Cardiac muscle cell (in vitro differentiated cells and primary cell): ENCODE results near the gene CTPS2. TPM values are rescaled to one million over a fixed set of nuclear protein-coding genes. Genes with fewer than 3 reads are reported as not detected.

ENCODE experiments used
- DNase-seq, 2 donors: peaks; one replicate each; pipeline versions ENCODE4 v3.0.0 to v3.0.0-alpha.2; 2010 to 2017; ENCODE audit warnings: low read depth in 1 of 2, low spot score in 1 of 2
- H3K27ac ChIP-seq: fragments of 200-600 bp; sonication (generic); 2 replicates; pipeline ENCODE4 v1.5.1; 2016
- H3K27me3 ChIP-seq: fragments of 200-600 bp; sonication (generic); 2 replicates; pipeline ENCODE4 v1.6.0; 2016; ENCODE audit warnings: control low read depth
- H3K36me3 ChIP-seq: fragments of 200-600 bp; sonication (generic); 2 replicates; pipeline ENCODE4 v1.5.1; 2016; ENCODE audit warnings: control low read depth
- H3K4me1 ChIP-seq: fragments of 200-600 bp; sonication (generic); 2 replicates; pipeline ENCODE4 v1.8.1; 2017; ENCODE audit warnings: low read depth, mild to moderate bottlenecking, mixed run types
- H3K4me3 ChIP-seq: fragments of 200-600 bp; sonication (generic); 2 replicates; pipeline ENCODE4 v1.5.1; 2016; ENCODE audit warnings: mild to moderate bottlenecking
- H3K9me3 ChIP-seq: fragments of 200-600 bp; sonication (generic); 2 replicates; pipeline ENCODE4 v1.5.1; 2017; ENCODE audit warnings: low read depth, mild to moderate bottlenecking, control low read depth
- CTCF ChIP-seq: IDR thresholded peaks from 2 replicates; pipeline ENCODE4 v1.5.1; 2012; ENCODE audit warnings: low read depth, mild to moderate bottlenecking, low read length
- polyA plus RNA-seq: library from polyadenylated mRNA; unstranded; fragments of >200 nt; fragmentation: Nextera tagmentation; extraction: Ambion mirVana; gene quantifications from 2 replicates; pipeline ENCODE4 v1.2.1, GENCODE V29; 2016
- total RNA-seq: library from RNA; depleted of rRNA; stranded (reverse); fragments of >200 nt; gene quantifications from 2 replicates; pipeline ENCODE4 v1.2.3, GENCODE V29; 2016

Gene CTPS2
- total and polyA plus RNA-seq, 2 experiments from 2014 or later = 37.4 to 51.0 TPM

- Histone ChIP-seq H3K36me3 (no peaks in the 10 kb centered on the region), H3K27ac (peak overlapping the region; percentile 71), H3K4me1 (peaks cover 7% of the 10 kb centered on the region), H3K27me3 (no peaks in the 10 kb centered on the region), H3K9me3 (no peaks in the 10 kb centered on the region), H3K4me3 (peak overlapping the region; percentile 88)
- no peak for TF ChIP-seq CTCF
- no peak for DNase-seq
These were observed 1.2 kb downstream of the CTPS2 start for GRCh38 chrX:16711219-16711811.

- H3K27ac ChIP-seq = no peak overlapping the region
- no peaks in the 10 kb centered on the region for H3K9me3 ChIP-seq
- H3K4me1 ChIP-seq = peaks cover 7% of the 10 kb centered on the region
- no peaks in the 10 kb centered on the region for H3K36me3 ChIP-seq
- H3K27me3 ChIP-seq = no peaks in the 10 kb centered on the region
- no peak for DNase-seq
- TF ChIP-seq CTCF = no peak
- H3K4me3 ChIP-seq = no peak overlapping the region
These were observed 4.5 kb downstream of the CTPS2 start for GRCh38 chrX:16708016-16708415.

- H3K27me3 ChIP-seq = no peaks in the 10 kb centered on the region
- no peaks in the 10 kb centered on the region for H3K9me3 ChIP-seq
- DNase-seq = no peak
- no peak for TF ChIP-seq CTCF
- no peaks in the 10 kb centered on the region for H3K4me1 ChIP-seq
- peaks cover 7% of the 10 kb centered on the region for H3K36me3 ChIP-seq
- no peak overlapping the region for H3K4me3 ChIP-seq
- H3K27ac ChIP-seq = no peak overlapping the region
These were observed 7.1 kb downstream of the CTPS2 start for GRCh38 chrX:16705370-16705769.

- Histone ChIP-seq H3K27ac (no peak overlapping the region), H3K9me3 (no peaks in the 10 kb centered on the region), H3K36me3 (peaks cover 17% of the 10 kb centered on the region), H3K4me3 (no peak overlapping the region), H3K27me3 (no peaks in the 10 kb centered on the region), H3K4me1 (no peaks in the 10 kb centered on the region)
- TF ChIP-seq CTCF = no peak
- DNase-seq = no peak
These were observed 9.5 kb downstream of the CTPS2 start for GRCh38 chrX:16702700-16703599.

- TF ChIP-seq CTCF = no peak
- H3K4me3 ChIP-seq = no peak overlapping the region
- H3K9me3 ChIP-seq = no peaks in the 10 kb centered on the region
- H3K27me3 ChIP-seq = no peaks in the 10 kb centered on the region
- no peak overlapping the region for H3K27ac ChIP-seq
- H3K36me3 ChIP-seq = peaks cover 22% of the 10 kb centered on the region
- no peak for DNase-seq
- H3K4me1 ChIP-seq = no peaks in the 10 kb centered on the region
These were observed 11.7 kb downstream of the CTPS2 start for GRCh38 chrX:16700734-16701133.
